Liver (tissue), 9 donors: ENCODE results near the gene OTOG. TPM values are rescaled to one million over a fixed set of nuclear protein-coding genes. Genes with fewer than 3 reads are reported as not detected.

Experiments used
- DNase-seq: peaks from one replicate; pipeline ENCODE4 v3.0.0-alpha.2; 2017; ENCODE audit warnings: low spot score
- H3K27ac ChIP-seq, 2 donors: one replicate each; pipeline ENCODE4 v1.7.0; 2013; ENCODE audit warnings: inconsistent platforms in 2 of 2, low read length in 2 of 2, control low read depth in 1 of 2, low read depth in 1 of 2, mild to moderate bottlenecking in 1 of 2
- H3K27me3 ChIP-seq, 4 donors: one replicate each; pipeline versions ENCODE4 v1.6.1 to v1.7.0; 2013; ENCODE audit warnings: low read length in 3 of 4, inconsistent platforms in 1 of 4, mild to moderate bottlenecking in 1 of 4, moderate library complexity in 1 of 4; ENCODE audit not compliant: control insufficient read depth in 4 of 4, insufficient read depth in 4 of 4
- H3K36me3 ChIP-seq, 4 donors: one replicate each; pipeline versions ENCODE4 v1.6.1 to v1.7.0; 2013; ENCODE audit warnings: low read length in 3 of 4, mild to moderate bottlenecking in 3 of 4, low read depth in 1 of 4, moderate library complexity in 1 of 4; ENCODE audit not compliant: control insufficient read depth in 4 of 4, insufficient read depth in 3 of 4
- H3K4me1 ChIP-seq, 4 donors: one replicate each; pipeline versions ENCODE4 v1.6.1 to v1.7.0; 2013; ENCODE audit warnings: low read length in 3 of 4, mild to moderate bottlenecking in 3 of 4, moderate library complexity in 1 of 4; ENCODE audit not compliant: control insufficient read depth in 4 of 4, insufficient read depth in 4 of 4
- H3K4me3 ChIP-seq, 3 donors: one replicate each; pipeline versions ENCODE4 v1.6.1 to v1.7.0; 2013; ENCODE audit warnings: low read length in 3 of 3, control low read depth in 1 of 3, low read depth in 1 of 3, mild to moderate bottlenecking in 1 of 3
- H3K9ac ChIP-seq, 2 donors: one replicate each; pipeline ENCODE4 v1.7.0; 2013; ENCODE audit warnings: low read length in 2 of 2, mild to moderate bottlenecking in 2 of 2, moderate library complexity in 2 of 2, control low read depth in 1 of 2, low read depth in 1 of 2
- H3K9me3 ChIP-seq, 4 donors: one replicate each; pipeline versions ENCODE4 v1.6.1 to v1.7.0; 2013; ENCODE audit warnings: low read length in 3 of 4; ENCODE audit not compliant: control insufficient read depth in 4 of 4
- EGR1 ChIP-seq, 2 donors: IDR thresholded peaks; 2 replicates each; pipeline ENCODE4 v1.6.1; 2016 to 2018; ENCODE audit warnings: antibody characterized with exemption in 2 of 2, low read depth in 2 of 2
- FOXA1 ChIP-seq: IDR thresholded peaks from 2 replicates; pipeline ENCODE4 v1.6.1; 2016; ENCODE audit warnings: antibody characterized with exemption
- FOXA2 ChIP-seq: IDR thresholded peaks from 2 replicates; pipeline ENCODE4 v1.6.1; 2016; ENCODE audit warnings: antibody characterized with exemption
- GABPA ChIP-seq, 2 donors: IDR thresholded peaks in 1 of 2; conservative IDR thresholded peaks in 1 of 2; 2 replicates each; pipeline ENCODE4 v1.6.1; 2016; ENCODE audit warnings: antibody characterized with exemption in 2 of 2, mild to moderate bottlenecking in 1 of 2, moderate library complexity in 1 of 2
- HNF4A ChIP-seq, 2 donors: conservative IDR thresholded peaks; 2 replicates each; pipeline ENCODE4 v1.6.1; 2016; ENCODE audit warnings: antibody characterized with exemption in 2 of 2, mild to moderate bottlenecking in 2 of 2
- HNF4G ChIP-seq: IDR thresholded peaks from 2 replicates; pipeline ENCODE4 v1.6.1; 2016; ENCODE audit warnings: antibody characterized with exemption
- JUND ChIP-seq, 2 donors: IDR thresholded peaks; 2 replicates each; pipeline ENCODE4 v1.6.1; 2016; ENCODE audit warnings: antibody characterized with exemption in 2 of 2
- NR2F2 ChIP-seq: IDR thresholded peaks from 2 replicates; pipeline ENCODE4 v1.6.1; 2016; ENCODE audit warnings: antibody characterized with exemption
- RAD21 ChIP-seq, 2 donors: IDR thresholded peaks; 2 replicates each; pipeline ENCODE4 v1.6.1; 2016; ENCODE audit warnings: antibody characterized with exemption in 2 of 2, mild to moderate bottlenecking in 2 of 2
- RXRA ChIP-seq, 2 donors: IDR thresholded peaks; 2 replicates each; pipeline ENCODE4 v1.6.1; 2017 to 2018; ENCODE audit warnings: antibody characterized with exemption in 2 of 2, mild to moderate bottlenecking in 1 of 2
- SP1 ChIP-seq: IDR thresholded peaks from 2 replicates; pipeline ENCODE4 v1.6.1; 2018; ENCODE audit warnings: antibody characterized with exemption, mild to moderate bottlenecking
- TAF1 ChIP-seq: conservative IDR thresholded peaks from 2 replicates; pipeline ENCODE4 v1.6.1; 2016; ENCODE audit warnings: antibody characterized with exemption, mild to moderate bottlenecking
- YY1 ChIP-seq: IDR thresholded peaks from 2 replicates; pipeline ENCODE4 v1.6.1; 2016; ENCODE audit warnings: antibody characterized with exemption, mild to moderate bottlenecking
- WGBS: extraction: QIAGEN DNeasy Blood & Tissue Kit; methylation state at CpG from one replicate; pipeline ENCODE4 v1.1.7; 2013; 5-methylcytosine and 5-hydroxymethylcytosine counted together
- polyA plus RNA-seq, 2 donors: library from polyadenylated mRNA; stranded (reverse) in 1 of 2; unstranded in 1 of 2; fragments of 200-250 nt in 1 of 2; fragments of >200 nt in 1 of 2; fragmentation: Nextera tagmentation in 1 of 2; extraction: Ambion mirVana in 1 of 2; gene quantifications; one replicate each; pipeline versions ENCODE4 v1.2.1 to v1.2.3, GENCODE V29; 2013 to 2015
- total RNA-seq, 2 donors: library from RNA; depleted of rRNA; stranded (reverse); fragments of >200 nt; gene quantifications; one replicate each; pipeline ENCODE4 v1.2.3, GENCODE V29; 2014
- TF ChIP-seq, protein P1 (sequence below): fragments of 150-350 bp; IDR thresholded peaks from 2 replicates; pipeline ENCODE4 v1.5.1; 2017; ENCODE audit warnings: improper control_type of control experiment, low read depth, low read length; ENCODE audit not compliant: missing input control
- TF ChIP-seq, protein P2 (sequence below): IDR thresholded peaks from 2 replicates; pipeline ENCODE4 v1.6.1; 2016; ENCODE audit warnings: antibody characterized with exemption, mild to moderate bottlenecking
- TF ChIP-seq, protein P3 (sequence below): IDR thresholded peaks from 2 replicates; pipeline ENCODE4 v1.6.1; 2016; ENCODE audit warnings: antibody characterized with exemption
- TF ChIP-seq, protein P4 (sequence below): IDR thresholded peaks from 2 replicates; pipeline ENCODE4 v1.6.1; 2016; ENCODE audit warnings: antibody characterized with exemption
- TF ChIP-seq, protein P5 (sequence below): IDR thresholded peaks from 2 replicates; pipeline ENCODE4 v1.6.1; 2016; ENCODE audit warnings: antibody characterized with exemption
- donor health status: healthy.
- donor health status: healthy.
- donor health status: healthy.
- donor health status: healthy.
- donor health status: healthy.

OTOG gene
- total and polyA plus RNA-seq, 4 donors, result not detected

DNA sequence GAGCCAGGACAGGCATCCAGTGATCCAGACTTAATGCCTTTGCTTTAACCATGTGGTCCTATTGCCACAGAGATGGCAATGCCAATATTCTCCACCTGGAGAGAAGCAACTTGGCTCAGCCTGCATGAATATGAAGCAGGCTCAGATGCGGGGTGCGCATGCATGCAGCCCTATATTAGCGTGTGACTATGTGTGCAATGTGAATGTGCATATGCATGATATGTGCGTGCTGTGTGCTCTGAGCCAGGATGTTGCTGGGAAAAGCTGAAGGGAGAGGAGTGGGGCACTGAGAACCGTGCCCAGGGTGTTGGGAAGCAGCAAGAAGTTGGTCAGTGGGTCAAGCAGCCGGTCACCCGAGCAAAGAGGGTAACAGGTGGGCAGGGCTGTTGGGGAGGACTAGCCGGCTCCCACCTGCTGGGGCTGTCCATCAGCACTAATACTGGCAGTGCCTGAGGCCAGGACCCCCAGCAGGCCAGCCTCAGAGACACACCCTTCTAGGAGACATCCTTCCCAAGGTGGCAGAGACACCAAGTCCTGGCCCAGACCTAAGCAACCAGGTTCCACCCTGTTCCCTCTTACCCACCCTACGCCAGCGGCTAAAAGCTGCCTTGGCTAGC is 147.5 kb downstream of the OTOG start:
- H3K4me1 ChIP-seq, result peaks cover 0 to 2% (median 0%) of the 10 kb centered on the region in 4 donors
- no peaks in the 10 kb centered on the region for H3K36me3 ChIP-seq
- TF ChIP-seq SP1 (no peak), FOXA1 (no peak), NR2F2 (no peak), RAD21 (IDR thresholded peaks at IDR 0.05) (no peak), JUND (IDR thresholded peaks at IDR 0.05) (no peak), HNF4A (conservative IDR thresholded peaks at IDR 0.05) (no peak), YY1 (no peak), TAF1 (no peak), EGR1 (IDR thresholded peaks at IDR 0.05; ENCODE audit: low read depth in 2 of 2) (no peak), FOXA2 (no peak), RXRA (IDR thresholded peaks at IDR 0.05) (no peak), GABPA (IDR thresholded peaks at IDR 0.05 in 1 of 2, conservative IDR thresholded peaks at IDR 0.05 in 1 of 2) (no peak), HNF4G (no peak)
- TF ChIP-seq, protein P1, sequence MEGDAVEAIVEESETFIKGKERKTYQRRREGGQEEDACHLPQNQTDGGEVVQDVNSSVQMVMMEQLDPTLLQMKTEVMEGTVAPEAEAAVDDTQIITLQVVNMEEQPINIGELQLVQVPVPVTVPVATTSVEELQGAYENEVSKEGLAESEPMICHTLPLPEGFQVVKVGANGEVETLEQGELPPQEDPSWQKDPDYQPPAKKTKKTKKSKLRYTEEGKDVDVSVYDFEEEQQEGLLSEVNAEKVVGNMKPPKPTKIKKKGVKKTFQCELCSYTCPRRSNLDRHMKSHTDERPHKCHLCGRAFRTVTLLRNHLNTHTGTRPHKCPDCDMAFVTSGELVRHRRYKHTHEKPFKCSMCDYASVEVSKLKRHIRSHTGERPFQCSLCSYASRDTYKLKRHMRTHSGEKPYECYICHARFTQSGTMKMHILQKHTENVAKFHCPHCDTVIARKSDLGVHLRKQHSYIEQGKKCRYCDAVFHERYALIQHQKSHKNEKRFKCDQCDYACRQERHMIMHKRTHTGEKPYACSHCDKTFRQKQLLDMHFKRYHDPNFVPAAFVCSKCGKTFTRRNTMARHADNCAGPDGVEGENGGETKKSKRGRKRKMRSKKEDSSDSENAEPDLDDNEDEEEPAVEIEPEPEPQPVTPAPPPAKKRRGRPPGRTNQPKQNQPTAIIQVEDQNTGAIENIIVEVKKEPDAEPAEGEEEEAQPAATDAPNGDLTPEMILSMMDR, result no peak
- TF ChIP-seq, protein P2, sequence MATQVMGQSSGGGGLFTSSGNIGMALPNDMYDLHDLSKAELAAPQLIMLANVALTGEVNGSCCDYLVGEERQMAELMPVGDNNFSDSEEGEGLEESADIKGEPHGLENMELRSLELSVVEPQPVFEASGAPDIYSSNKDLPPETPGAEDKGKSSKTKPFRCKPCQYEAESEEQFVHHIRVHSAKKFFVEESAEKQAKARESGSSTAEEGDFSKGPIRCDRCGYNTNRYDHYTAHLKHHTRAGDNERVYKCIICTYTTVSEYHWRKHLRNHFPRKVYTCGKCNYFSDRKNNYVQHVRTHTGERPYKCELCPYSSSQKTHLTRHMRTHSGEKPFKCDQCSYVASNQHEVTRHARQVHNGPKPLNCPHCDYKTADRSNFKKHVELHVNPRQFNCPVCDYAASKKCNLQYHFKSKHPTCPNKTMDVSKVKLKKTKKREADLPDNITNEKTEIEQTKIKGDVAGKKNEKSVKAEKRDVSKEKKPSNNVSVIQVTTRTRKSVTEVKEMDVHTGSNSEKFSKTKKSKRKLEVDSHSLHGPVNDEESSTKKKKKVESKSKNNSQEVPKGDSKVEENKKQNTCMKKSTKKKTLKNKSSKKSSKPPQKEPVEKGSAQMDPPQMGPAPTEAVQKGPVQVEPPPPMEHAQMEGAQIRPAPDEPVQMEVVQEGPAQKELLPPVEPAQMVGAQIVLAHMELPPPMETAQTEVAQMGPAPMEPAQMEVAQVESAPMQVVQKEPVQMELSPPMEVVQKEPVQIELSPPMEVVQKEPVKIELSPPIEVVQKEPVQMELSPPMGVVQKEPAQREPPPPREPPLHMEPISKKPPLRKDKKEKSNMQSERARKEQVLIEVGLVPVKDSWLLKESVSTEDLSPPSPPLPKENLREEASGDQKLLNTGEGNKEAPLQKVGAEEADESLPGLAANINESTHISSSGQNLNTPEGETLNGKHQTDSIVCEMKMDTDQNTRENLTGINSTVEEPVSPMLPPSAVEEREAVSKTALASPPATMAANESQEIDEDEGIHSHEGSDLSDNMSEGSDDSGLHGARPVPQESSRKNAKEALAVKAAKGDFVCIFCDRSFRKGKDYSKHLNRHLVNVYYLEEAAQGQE, result no peak
- TF ChIP-seq, protein P3, sequence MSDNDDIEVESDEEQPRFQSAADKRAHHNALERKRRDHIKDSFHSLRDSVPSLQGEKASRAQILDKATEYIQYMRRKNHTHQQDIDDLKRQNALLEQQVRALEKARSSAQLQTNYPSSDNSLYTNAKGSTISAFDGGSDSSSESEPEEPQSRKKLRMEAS, result no peak
- TF ChIP-seq, protein P4, sequence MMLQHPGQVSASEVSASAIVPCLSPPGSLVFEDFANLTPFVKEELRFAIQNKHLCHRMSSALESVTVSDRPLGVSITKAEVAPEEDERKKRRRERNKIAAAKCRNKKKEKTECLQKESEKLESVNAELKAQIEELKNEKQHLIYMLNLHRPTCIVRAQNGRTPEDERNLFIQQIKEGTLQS, result no peak
- TF ChIP-seq, protein P5, sequence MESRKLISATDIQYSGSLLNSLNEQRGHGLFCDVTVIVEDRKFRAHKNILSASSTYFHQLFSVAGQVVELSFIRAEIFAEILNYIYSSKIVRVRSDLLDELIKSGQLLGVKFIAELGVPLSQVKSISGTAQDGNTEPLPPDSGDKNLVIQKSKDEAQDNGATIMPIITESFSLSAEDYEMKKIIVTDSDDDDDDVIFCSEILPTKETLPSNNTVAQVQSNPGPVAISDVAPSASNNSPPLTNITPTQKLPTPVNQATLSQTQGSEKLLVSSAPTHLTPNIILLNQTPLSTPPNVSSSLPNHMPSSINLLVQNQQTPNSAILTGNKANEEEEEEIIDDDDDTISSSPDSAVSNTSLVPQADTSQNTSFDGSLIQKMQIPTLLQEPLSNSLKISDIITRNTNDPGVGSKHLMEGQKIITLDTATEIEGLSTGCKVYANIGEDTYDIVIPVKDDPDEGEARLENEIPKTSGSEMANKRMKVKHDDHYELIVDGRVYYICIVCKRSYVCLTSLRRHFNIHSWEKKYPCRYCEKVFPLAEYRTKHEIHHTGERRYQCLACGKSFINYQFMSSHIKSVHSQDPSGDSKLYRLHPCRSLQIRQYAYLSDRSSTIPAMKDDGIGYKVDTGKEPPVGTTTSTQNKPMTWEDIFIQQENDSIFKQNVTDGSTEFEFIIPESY, result no peak
- H3K27ac ChIP-seq, result no peak overlapping the region
- H3K9ac ChIP-seq, result no peak overlapping the region
- H3K4me3 ChIP-seq, result no peak overlapping the region
- no peak for DNase-seq
- 87% methylated on average over 10 of the region's 10 CpGs for WGBS
- H3K9me3 ChIP-seq, result no peaks in the 10 kb centered on the region
- peaks cover 3 to 14% (median 6%) of the 10 kb centered on the region in 4 donors for H3K27me3 ChIP-seq
